GM23338 (cell line): ENCODE results near the gene ANGPTL7. TPM values are rescaled to one million over a fixed set of nuclear protein-coding genes. Genes with fewer than 3 reads are reported as not detected.

Experiments
- ATAC-seq: fragments of 200-7000 bp; cut with Tn5 transposase; 3 replicates; pipeline ENCODE4 v1.9.1; 2020
- DNase-seq: peaks from one replicate; pipeline ENCODE4 v3.0.0-alpha.2; 2015; ENCODE audit warnings: low spot score
- H2AFZ ChIP-seq: fragments of 200-600 bp; sonication (generic); 2 replicates; pipeline ENCODE4 v1.8.0; 2016; ENCODE audit warnings: antibody characterized with exemption, mild to moderate bottlenecking, moderate library complexity
- H3F3A ChIP-seq: fragments of 200-600 bp; sonication (generic); replicated peaks from 2 replicates; pipeline ENCODE4 v1.8.0; 2017; ENCODE audit warnings: antibody characterized with exemption, mixed run types, low read depth
- H3K27ac ChIP-seq: fragments of 200-600 bp; sonication (generic); 2 replicates; pipeline ENCODE4 v1.6.1; 2016; ENCODE audit warnings: low read depth
- H3K27me3 ChIP-seq: fragments of 200-600 bp; sonication (generic); 2 replicates; pipeline ENCODE4 v1.8.0; 2016; ENCODE audit warnings: mild to moderate bottlenecking, mixed run types, moderate library complexity; ENCODE audit not compliant: insufficient read depth
- H3K36me3 ChIP-seq: fragments of 200-600 bp; sonication (generic); 2 replicates; pipeline ENCODE4 v1.8.0; 2016; ENCODE audit warnings: mild to moderate bottlenecking; ENCODE audit not compliant: insufficient read depth
- H3K4me1 ChIP-seq: fragments of 200-600 bp; sonication (generic); 2 replicates; pipeline ENCODE4 v1.8.0; 2016; ENCODE audit warnings: mild to moderate bottlenecking, moderate library complexity; ENCODE audit not compliant: insufficient read depth
- H3K4me2 ChIP-seq: fragments of 200-600 bp; sonication (generic); 2 replicates; pipeline ENCODE4 v1.7.1; 2017; ENCODE audit warnings: mixed run types
- H3K4me3 ChIP-seq: fragments of 200-600 bp; sonication (generic); 2 replicates; pipeline ENCODE4 v1.6.1; 2016; ENCODE audit warnings: mixed run types
- H3K79me2 ChIP-seq: fragments of 200-600 bp; sonication (generic); replicated peaks from 2 replicates; pipeline ENCODE4 v1.8.0; 2017; ENCODE audit warnings: mild to moderate bottlenecking; ENCODE audit not compliant: insufficient read depth
- H3K9me2 ChIP-seq: fragments of 200-600 bp; sonication (generic); 2 replicates; pipeline ENCODE4 v1.8.0; 2017; ENCODE audit not compliant: insufficient read depth
- H4K20me1 ChIP-seq: fragments of 200-600 bp; sonication (generic); replicated peaks from 2 replicates; pipeline ENCODE4 v1.8.0; 2017; ENCODE audit warnings: mild to moderate bottlenecking; ENCODE audit not compliant: insufficient read depth
- H3K27ac Mint-ChIP-seq: 2 replicates; pipeline ENCODE4 v1.8.0; 2020; ENCODE audit warnings: inconsistent platforms, mild to moderate bottlenecking, moderate library complexity, mixed read lengths
- H3K27me3 Mint-ChIP-seq: 3 replicates; pipeline ENCODE4 v1.8.0; 2022; ENCODE audit warnings: low read depth, mild to moderate bottlenecking, moderate library complexity, mixed read lengths, inconsistent platforms; ENCODE audit not compliant: insufficient read depth, poor library complexity
- H3K36me3 Mint-ChIP-seq: 3 replicates; pipeline ENCODE4 v1.8.0; 2021; ENCODE audit warnings: low read depth, mild to moderate bottlenecking, inconsistent platforms, moderate library complexity, mixed read lengths
- H3K4me1 Mint-ChIP-seq: 3 replicates; pipeline ENCODE4 v1.8.0; 2020; ENCODE audit warnings: mild to moderate bottlenecking, inconsistent platforms, mixed read lengths
- H3K4me3 Mint-ChIP-seq: 3 replicates; pipeline ENCODE4 v1.8.0; 2021; ENCODE audit warnings: moderate library complexity, mild to moderate bottlenecking, inconsistent platforms, mixed read lengths
- H3K9me3 Mint-ChIP-seq: 3 replicates; pipeline ENCODE4 v1.8.0; 2020; ENCODE audit warnings: moderate library complexity, mild to moderate bottlenecking, inconsistent platforms, mixed read lengths
- NANOG ChIP-seq: IDR thresholded peaks from 2 replicates; pipeline ENCODE4 v1.6.1; 2016; ENCODE audit warnings: antibody characterized with exemption, borderline replicate concordance
- POLR2AphosphoS5 ChIP-seq: IDR thresholded peaks from 2 replicates; pipeline ENCODE4 v1.6.1; 2016; ENCODE audit warnings: antibody characterized with exemption, low read depth
- ZNF331 ChIP-seq: fragments of 250-450 bp; sonication (Bioruptor Pico); IDR thresholded peaks from 2 replicates; pipeline ENCODE4 v1.5.0; 2020; ENCODE audit warnings: low read depth, mild to moderate bottlenecking, moderate library complexity
- polyA plus RNA-seq: library from polyadenylated mRNA; unstranded; fragments of >200 nt; fragmentation: Nextera tagmentation; extraction: Ambion mirVana; gene quantifications from 2 replicates; pipeline ENCODE4 v1.2.1, GENCODE V29; 2016
- total RNA-seq: library from RNA; depleted of rRNA; stranded (reverse); fragments of >200 nt; shearing (Covaris generic); gene quantifications from 2 replicates; pipeline ENCODE4 v1.2.3, GENCODE V29; 2014
- TF ChIP-seq, protein P1 (sequence below): fragments of 250-450 bp; sonication (Bioruptor Pico); IDR thresholded peaks from 2 replicates; pipeline ENCODE4 v1.5.0; 2020; ENCODE audit warnings: mild to moderate bottlenecking, moderate library complexity
- TF ChIP-seq, protein P2 (sequence below), 2 experiments: fragments of 200-600 bp in 1 of 2; sonication (generic) in 1 of 2; conservative IDR thresholded peaks; 2 replicates each; pipeline versions ENCODE4 v1.5.1 to v1.6.1; 2016 to 2017; ENCODE audit warnings: antibody characterized with exemption in 2 of 2, low read depth in 2 of 2, mild to moderate bottlenecking in 2 of 2, moderate library complexity in 1 of 2
- TF ChIP-seq, protein P3 (sequence below): IDR thresholded peaks from 2 replicates; pipeline ENCODE4 v1.6.1; 2016; ENCODE audit warnings: antibody characterized with exemption

Gene ANGPTL7
- total and polyA plus RNA-seq, 2 experiments from 2014 or later: 0.13 TPM; not detected in 1

DNA sequence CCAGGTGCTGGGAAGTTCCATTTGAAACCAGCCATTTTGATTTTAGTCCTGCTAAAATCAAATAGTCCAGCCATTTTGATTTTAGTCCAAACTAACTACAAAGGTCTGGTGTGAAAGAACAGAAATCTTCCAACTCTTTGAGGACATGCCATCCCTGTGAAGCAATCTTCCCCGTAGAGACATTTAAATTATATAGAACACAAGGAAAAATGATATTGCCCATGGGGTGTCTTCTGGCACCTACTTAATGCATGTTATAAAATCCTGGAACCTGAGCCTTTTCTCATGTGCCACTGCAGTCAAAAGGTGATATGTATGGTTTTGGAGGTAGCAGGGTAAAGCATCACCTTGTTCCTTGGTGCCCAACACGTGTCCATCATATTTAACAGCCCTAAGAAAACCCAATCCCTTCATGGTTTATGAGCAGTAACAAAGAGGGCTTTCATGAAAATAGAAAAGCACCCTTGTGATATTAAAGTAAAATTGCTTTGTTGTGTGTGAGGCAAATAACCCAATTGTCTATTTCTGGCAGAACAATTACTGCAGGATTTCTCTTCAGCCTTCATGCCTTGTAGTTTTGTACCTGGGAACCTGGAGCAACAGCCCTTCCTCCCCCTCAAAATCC, 26.3 kb downstream of the ANGPTL7 start (continued):
- TF ChIP-seq, protein P1, sequence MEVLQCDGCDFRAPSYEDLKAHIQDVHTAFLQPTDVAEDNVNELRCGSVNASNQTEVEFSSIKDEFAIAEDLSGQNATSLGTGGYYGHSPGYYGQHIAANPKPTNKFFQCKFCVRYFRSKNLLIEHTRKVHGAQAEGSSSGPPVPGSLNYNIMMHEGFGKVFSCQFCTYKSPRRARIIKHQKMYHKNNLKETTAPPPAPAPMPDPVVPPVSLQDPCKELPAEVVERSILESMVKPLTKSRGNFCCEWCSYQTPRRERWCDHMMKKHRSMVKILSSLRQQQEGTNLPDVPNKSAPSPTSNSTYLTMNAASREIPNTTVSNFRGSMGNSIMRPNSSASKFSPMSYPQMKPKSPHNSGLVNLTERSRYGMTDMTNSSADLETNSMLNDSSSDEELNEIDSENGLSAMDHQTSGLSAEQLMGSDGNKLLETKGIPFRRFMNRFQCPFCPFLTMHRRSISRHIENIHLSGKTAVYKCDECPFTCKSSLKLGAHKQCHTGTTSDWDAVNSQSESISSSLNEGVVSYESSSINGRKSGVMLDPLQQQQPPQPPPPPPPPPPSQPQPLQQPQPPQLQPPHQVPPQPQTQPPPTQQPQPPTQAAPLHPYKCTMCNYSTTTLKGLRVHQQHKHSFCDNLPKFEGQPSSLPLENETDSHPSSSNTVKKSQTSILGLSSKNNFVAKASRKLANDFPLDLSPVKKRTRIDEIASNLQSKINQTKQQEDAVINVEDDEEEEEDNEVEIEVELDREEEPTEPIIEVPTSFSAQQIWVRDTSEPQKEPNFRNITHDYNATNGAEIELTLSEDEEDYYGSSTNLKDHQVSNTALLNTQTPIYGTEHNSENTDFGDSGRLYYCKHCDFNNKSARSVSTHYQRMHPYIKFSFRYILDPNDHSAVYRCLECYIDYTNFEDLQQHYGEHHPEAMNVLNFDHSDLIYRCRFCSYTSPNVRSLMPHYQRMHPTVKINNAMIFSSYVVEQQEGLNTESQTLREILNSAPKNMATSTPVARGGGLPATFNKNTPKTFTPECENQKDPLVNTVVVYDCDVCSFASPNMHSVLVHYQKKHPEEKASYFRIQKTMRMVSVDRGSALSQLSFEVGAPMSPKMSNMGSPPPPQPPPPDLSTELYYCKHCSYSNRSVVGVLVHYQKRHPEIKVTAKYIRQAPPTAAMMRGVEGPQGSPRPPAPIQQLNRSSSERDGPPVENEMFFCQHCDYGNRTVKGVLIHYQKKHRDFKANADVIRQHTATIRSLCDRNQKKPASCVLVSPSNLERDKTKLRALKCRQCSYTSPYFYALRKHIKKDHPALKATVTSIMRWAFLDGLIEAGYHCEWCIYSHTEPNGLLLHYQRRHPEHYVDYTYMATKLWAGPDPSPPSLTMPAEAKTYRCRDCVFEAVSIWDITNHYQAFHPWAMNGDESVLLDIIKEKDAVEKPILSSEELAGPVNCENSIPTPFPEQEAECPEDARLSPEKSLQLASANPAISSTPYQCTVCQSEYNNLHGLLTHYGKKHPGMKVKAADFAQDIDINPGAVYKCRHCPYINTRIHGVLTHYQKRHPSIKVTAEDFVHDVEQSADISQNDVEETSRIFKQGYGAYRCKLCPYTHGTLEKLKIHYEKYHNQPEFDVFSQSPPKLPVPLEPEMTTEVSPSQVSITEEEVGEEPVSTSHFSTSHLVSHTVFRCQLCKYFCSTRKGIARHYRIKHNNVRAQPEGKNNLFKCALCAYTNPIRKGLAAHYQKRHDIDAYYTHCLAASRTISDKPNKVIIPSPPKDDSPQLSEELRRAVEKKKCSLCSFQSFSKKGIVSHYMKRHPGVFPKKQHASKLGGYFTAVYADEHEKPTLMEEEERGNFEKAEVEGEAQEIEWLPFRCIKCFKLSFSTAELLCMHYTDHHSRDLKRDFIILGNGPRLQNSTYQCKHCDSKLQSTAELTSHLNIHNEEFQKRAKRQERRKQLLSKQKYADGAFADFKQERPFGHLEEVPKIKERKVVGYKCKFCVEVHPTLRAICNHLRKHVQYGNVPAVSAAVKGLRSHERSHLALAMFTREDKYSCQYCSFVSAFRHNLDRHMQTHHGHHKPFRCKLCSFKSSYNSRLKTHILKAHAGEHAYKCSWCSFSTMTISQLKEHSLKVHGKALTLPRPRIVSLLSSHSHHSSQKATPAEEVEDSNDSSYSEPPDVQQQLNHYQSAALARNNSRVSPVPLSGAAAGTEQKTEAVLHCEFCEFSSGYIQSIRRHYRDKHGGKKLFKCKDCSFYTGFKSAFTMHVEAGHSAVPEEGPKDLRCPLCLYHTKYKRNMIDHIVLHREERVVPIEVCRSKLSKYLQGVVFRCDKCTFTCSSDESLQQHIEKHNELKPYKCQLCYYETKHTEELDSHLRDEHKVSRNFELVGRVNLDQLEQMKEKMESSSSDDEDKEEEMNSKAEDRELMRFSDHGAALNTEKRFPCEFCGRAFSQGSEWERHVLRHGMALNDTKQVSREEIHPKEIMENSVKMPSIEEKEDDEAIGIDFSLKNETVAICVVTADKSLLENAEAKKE: no peak
- TF ChIP-seq NANOG (no peak), ZNF331 (no peak)
- TF ChIP-seq, protein P2, sequence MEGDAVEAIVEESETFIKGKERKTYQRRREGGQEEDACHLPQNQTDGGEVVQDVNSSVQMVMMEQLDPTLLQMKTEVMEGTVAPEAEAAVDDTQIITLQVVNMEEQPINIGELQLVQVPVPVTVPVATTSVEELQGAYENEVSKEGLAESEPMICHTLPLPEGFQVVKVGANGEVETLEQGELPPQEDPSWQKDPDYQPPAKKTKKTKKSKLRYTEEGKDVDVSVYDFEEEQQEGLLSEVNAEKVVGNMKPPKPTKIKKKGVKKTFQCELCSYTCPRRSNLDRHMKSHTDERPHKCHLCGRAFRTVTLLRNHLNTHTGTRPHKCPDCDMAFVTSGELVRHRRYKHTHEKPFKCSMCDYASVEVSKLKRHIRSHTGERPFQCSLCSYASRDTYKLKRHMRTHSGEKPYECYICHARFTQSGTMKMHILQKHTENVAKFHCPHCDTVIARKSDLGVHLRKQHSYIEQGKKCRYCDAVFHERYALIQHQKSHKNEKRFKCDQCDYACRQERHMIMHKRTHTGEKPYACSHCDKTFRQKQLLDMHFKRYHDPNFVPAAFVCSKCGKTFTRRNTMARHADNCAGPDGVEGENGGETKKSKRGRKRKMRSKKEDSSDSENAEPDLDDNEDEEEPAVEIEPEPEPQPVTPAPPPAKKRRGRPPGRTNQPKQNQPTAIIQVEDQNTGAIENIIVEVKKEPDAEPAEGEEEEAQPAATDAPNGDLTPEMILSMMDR (conservative IDR thresholded peaks at IDR 0.05; ENCODE audit: low read depth in 2 of 2): no peak

DNA sequence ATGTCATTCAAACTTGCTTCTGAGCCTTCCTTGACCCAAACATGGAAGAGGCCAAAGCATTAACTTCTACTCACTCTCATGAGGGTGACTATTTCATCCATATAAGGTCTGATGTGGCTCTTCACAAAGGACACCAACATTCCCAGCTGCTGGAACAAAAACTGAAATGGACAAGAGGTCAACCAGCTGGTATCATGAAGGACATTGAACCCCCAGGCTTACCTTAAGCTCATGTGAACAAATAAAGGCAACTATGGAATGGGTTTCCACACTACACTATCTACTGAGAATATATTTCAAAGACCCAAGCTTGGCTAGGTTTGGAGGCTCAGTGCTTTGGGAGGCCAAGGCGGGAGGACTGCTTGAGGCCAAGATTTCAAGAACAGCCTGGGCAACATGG, 26.9 kb downstream of the ANGPTL7 start:
- no peak for DNase-seq
- Histone ChIP-seq H3K27ac (no peak overlapping the region), H3K79me2 (no peaks in the 10 kb centered on the region), H3K4me2 (no peak overlapping the region), H3K9me2 (no peaks in the 10 kb centered on the region), H2AFZ (no peak overlapping the region), H3K4me3 (no peak overlapping the region), H3K27me3 (no peaks in the 10 kb centered on the region), H3F3A (no peaks in the 10 kb centered on the region), H3K36me3 (peaks cover 58% of the 10 kb centered on the region), H4K20me1 (peaks cover 5% of the 10 kb centered on the region), H3K4me1 (no peaks in the 10 kb centered on the region)
- H3K27ac Mint-ChIP-seq: peak overlapping the region; percentile 50; the same call in 1 of the 2 replicates
- no peaks in the 10 kb centered on the region for H3K9me3 Mint-ChIP-seq
- H3K4me3 Mint-ChIP-seq: no peak overlapping the region
- no peaks in the 10 kb centered on the region for H3K4me1 Mint-ChIP-seq
- H3K36me3 Mint-ChIP-seq: peaks cover 66% of the 10 kb centered on the region
- no peak for ATAC-seq
- H3K27me3 Mint-ChIP-seq: no peaks in the 10 kb centered on the region
- TF ChIP-seq POLR2AphosphoS5 (no peak), NANOG (no peak)
- TF ChIP-seq, protein P3, sequence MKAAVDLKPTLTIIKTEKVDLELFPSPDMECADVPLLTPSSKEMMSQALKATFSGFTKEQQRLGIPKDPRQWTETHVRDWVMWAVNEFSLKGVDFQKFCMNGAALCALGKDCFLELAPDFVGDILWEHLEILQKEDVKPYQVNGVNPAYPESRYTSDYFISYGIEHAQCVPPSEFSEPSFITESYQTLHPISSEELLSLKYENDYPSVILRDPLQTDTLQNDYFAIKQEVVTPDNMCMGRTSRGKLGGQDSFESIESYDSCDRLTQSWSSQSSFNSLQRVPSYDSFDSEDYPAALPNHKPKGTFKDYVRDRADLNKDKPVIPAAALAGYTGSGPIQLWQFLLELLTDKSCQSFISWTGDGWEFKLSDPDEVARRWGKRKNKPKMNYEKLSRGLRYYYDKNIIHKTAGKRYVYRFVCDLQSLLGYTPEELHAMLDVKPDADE: no peak
- TF ChIP-seq, protein P1: no peak
